ENCODE data around the gene NSUN3.

Gene NSUN3

GRCh38 chr3:94118390-94118789 is 55.5 kb downstream of the NSUN3 start:
- no peak for DNase-seq (ENCODE audit: low read depth in 2 of 2)
- no peak overlapping the region for H3K4me3 ChIP-seq (replicated peaks in 1 of 2; ENCODE audit: low read depth in 2 of 2, low read length in 2 of 2)
- TF ChIP-seq, protein P1, sequence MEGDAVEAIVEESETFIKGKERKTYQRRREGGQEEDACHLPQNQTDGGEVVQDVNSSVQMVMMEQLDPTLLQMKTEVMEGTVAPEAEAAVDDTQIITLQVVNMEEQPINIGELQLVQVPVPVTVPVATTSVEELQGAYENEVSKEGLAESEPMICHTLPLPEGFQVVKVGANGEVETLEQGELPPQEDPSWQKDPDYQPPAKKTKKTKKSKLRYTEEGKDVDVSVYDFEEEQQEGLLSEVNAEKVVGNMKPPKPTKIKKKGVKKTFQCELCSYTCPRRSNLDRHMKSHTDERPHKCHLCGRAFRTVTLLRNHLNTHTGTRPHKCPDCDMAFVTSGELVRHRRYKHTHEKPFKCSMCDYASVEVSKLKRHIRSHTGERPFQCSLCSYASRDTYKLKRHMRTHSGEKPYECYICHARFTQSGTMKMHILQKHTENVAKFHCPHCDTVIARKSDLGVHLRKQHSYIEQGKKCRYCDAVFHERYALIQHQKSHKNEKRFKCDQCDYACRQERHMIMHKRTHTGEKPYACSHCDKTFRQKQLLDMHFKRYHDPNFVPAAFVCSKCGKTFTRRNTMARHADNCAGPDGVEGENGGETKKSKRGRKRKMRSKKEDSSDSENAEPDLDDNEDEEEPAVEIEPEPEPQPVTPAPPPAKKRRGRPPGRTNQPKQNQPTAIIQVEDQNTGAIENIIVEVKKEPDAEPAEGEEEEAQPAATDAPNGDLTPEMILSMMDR (IDR thresholded peaks at IDR 0.05; ENCODE audit: low read depth, low read length), result no peak

- no peak overlapping the region for H3K4me3 ChIP-seq (replicated peaks in 1 of 2; ENCODE audit: low read depth in 2 of 2, low read length in 2 of 2)
- TF ChIP-seq, protein P1 (IDR thresholded peaks at IDR 0.05; ENCODE audit: low read depth, low read length), result no peak
- DNase-seq (ENCODE audit: low read depth in 2 of 2), result no peak
These were observed 58.3 kb downstream of the NSUN3 start for GRCh38 chr3:94121161-94121560.

GRCh38 chr3:94127115-94127514 is 64.3 kb downstream of the NSUN3 start:
- DNase-seq (ENCODE audit: low read depth in 2 of 2), result no peak
- H3K4me3 ChIP-seq (replicated peaks in 1 of 2; ENCODE audit: low read depth in 2 of 2, low read length in 2 of 2), result no peak overlapping the region
- TF ChIP-seq, protein P1 (IDR thresholded peaks at IDR 0.05; ENCODE audit: low read depth, low read length), result no peak

DNA sequence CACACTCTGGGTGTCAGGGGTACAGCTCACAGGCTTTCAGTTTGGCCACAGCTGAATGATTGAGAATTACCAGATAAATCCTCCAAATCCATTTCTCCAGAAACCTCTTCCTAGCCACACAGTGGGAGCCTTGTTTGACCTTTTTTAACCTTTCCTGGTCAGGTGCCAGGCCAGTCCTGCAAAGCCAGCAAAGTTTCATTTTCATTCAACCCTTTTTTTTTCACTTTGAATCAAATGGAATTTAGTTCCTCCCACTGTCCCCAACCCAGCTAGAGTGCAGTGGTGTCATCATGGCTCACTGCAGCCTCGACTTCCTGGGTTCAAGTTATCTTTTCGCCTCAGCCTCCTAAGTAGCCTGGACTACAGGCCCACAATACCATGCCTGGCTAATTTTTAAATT is 67.8 kb downstream of the NSUN3 start:
- TF ChIP-seq, protein P1 (IDR thresholded peaks at IDR 0.05; ENCODE audit: low read depth, low read length), result no peak
- no peak overlapping the region for H3K4me3 ChIP-seq (replicated peaks in 1 of 2; ENCODE audit: low read depth in 2 of 2, low read length in 2 of 2)
- no peak for DNase-seq (ENCODE audit: low read depth in 2 of 2)

DNA sequence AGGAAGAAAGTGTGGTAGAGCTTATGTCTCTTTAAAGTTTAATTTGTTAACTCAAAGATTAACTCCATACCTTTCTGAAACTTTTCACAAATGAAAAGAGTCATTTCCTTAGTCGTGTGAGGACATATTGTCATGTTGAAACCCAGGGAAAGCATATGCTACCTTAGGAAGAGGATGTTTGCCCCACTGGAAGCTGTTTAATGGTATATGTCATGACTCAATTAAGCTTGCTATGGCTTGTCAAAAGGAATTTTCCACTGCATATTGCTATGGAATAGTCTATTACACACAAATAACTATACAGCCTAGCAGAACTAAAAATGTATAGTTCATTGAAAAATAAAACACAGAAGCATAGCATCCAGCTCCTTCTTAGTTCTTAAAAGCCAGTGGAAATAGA is 69.9 kb downstream of the NSUN3 start:
- DNase-seq (ENCODE audit: low read depth in 2 of 2), result no peak
- no peak overlapping the region for H3K4me3 ChIP-seq (replicated peaks in 1 of 2; ENCODE audit: low read depth in 2 of 2, low read length in 2 of 2)
- TF ChIP-seq, protein P1 (IDR thresholded peaks at IDR 0.05; ENCODE audit: low read depth, low read length), result no peak

DNA sequence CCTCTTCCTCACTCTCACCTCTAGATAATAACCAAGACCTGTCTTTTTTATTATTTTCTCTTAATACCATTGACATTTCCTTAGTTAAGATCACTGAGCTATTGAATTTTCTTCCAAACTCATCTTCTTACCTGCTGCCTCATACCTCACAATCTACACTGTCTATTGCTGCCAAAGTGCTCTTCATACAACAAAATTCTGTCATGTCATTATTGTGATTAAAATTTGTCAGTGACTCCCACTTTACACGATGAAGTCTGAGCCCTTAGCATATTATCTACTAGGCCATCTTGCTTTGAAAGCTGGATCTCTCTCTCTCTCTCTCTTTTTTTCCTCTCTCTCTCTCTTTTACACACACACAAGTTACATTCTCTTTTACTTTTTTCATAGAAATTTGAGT is 73.3 kb downstream of the NSUN3 start:
- no peak overlapping the region for H3K4me3 ChIP-seq (replicated peaks in 1 of 2; ENCODE audit: low read depth in 2 of 2, low read length in 2 of 2)
- no peak for DNase-seq (ENCODE audit: low read depth in 2 of 2)
- TF ChIP-seq, protein P1 (IDR thresholded peaks at IDR 0.05; ENCODE audit: low read depth, low read length), result no peak

- TF ChIP-seq, protein P1 (IDR thresholded peaks at IDR 0.05; ENCODE audit: low read depth, low read length), result no peak
- H3K4me3 ChIP-seq (replicated peaks in 1 of 2; ENCODE audit: low read depth in 2 of 2, low read length in 2 of 2), result no peak overlapping the region
- DNase-seq (ENCODE audit: low read depth in 2 of 2), result no peak
These were observed 74.5 kb downstream of the NSUN3 start for GRCh38 chr3:94137377-94137776.

Data from cardiac fibroblast (primary cell).